Liver (tissue), 9 donors: ENCODE results near the gene DCPS. TPM values are rescaled to one million over a fixed set of nuclear protein-coding genes. Genes with fewer than 3 reads are reported as not detected.

Source experiments
- DNase-seq: peaks from one replicate; pipeline ENCODE4 v3.0.0-alpha.2; 2017; ENCODE audit warnings: low spot score
- H3K27ac ChIP-seq, 2 donors: one replicate each; pipeline ENCODE4 v1.7.0; 2013; ENCODE audit warnings: inconsistent platforms in 2 of 2, low read length in 2 of 2, control low read depth in 1 of 2, low read depth in 1 of 2, mild to moderate bottlenecking in 1 of 2
- H3K27me3 ChIP-seq, 4 donors: one replicate each; pipeline versions ENCODE4 v1.6.1 to v1.7.0; 2013; ENCODE audit warnings: low read length in 3 of 4, inconsistent platforms in 1 of 4, mild to moderate bottlenecking in 1 of 4, moderate library complexity in 1 of 4; ENCODE audit not compliant: control insufficient read depth in 4 of 4, insufficient read depth in 4 of 4
- H3K36me3 ChIP-seq, 4 donors: one replicate each; pipeline versions ENCODE4 v1.6.1 to v1.7.0; 2013; ENCODE audit warnings: low read length in 3 of 4, mild to moderate bottlenecking in 3 of 4, low read depth in 1 of 4, moderate library complexity in 1 of 4; ENCODE audit not compliant: control insufficient read depth in 4 of 4, insufficient read depth in 3 of 4
- H3K4me1 ChIP-seq, 4 donors: one replicate each; pipeline versions ENCODE4 v1.6.1 to v1.7.0; 2013; ENCODE audit warnings: low read length in 3 of 4, mild to moderate bottlenecking in 3 of 4, moderate library complexity in 1 of 4; ENCODE audit not compliant: control insufficient read depth in 4 of 4, insufficient read depth in 4 of 4
- H3K4me3 ChIP-seq, 3 donors: one replicate each; pipeline versions ENCODE4 v1.6.1 to v1.7.0; 2013; ENCODE audit warnings: low read length in 3 of 3, control low read depth in 1 of 3, low read depth in 1 of 3, mild to moderate bottlenecking in 1 of 3
- H3K9ac ChIP-seq, 2 donors: one replicate each; pipeline ENCODE4 v1.7.0; 2013; ENCODE audit warnings: low read length in 2 of 2, mild to moderate bottlenecking in 2 of 2, moderate library complexity in 2 of 2, control low read depth in 1 of 2, low read depth in 1 of 2
- H3K9me3 ChIP-seq, 4 donors: one replicate each; pipeline versions ENCODE4 v1.6.1 to v1.7.0; 2013; ENCODE audit warnings: low read length in 3 of 4; ENCODE audit not compliant: control insufficient read depth in 4 of 4
- EGR1 ChIP-seq, 2 donors: IDR thresholded peaks; 2 replicates each; pipeline ENCODE4 v1.6.1; 2016 to 2018; ENCODE audit warnings: antibody characterized with exemption in 2 of 2, low read depth in 2 of 2
- FOXA1 ChIP-seq: IDR thresholded peaks from 2 replicates; pipeline ENCODE4 v1.6.1; 2016; ENCODE audit warnings: antibody characterized with exemption
- FOXA2 ChIP-seq: IDR thresholded peaks from 2 replicates; pipeline ENCODE4 v1.6.1; 2016; ENCODE audit warnings: antibody characterized with exemption
- GABPA ChIP-seq, 2 donors: IDR thresholded peaks in 1 of 2; conservative IDR thresholded peaks in 1 of 2; 2 replicates each; pipeline ENCODE4 v1.6.1; 2016; ENCODE audit warnings: antibody characterized with exemption in 2 of 2, mild to moderate bottlenecking in 1 of 2, moderate library complexity in 1 of 2
- HNF4A ChIP-seq, 2 donors: conservative IDR thresholded peaks; 2 replicates each; pipeline ENCODE4 v1.6.1; 2016; ENCODE audit warnings: antibody characterized with exemption in 2 of 2, mild to moderate bottlenecking in 2 of 2
- HNF4G ChIP-seq: IDR thresholded peaks from 2 replicates; pipeline ENCODE4 v1.6.1; 2016; ENCODE audit warnings: antibody characterized with exemption
- JUND ChIP-seq, 2 donors: IDR thresholded peaks; 2 replicates each; pipeline ENCODE4 v1.6.1; 2016; ENCODE audit warnings: antibody characterized with exemption in 2 of 2
- NR2F2 ChIP-seq: IDR thresholded peaks from 2 replicates; pipeline ENCODE4 v1.6.1; 2016; ENCODE audit warnings: antibody characterized with exemption
- RAD21 ChIP-seq, 2 donors: IDR thresholded peaks; 2 replicates each; pipeline ENCODE4 v1.6.1; 2016; ENCODE audit warnings: antibody characterized with exemption in 2 of 2, mild to moderate bottlenecking in 2 of 2
- RXRA ChIP-seq, 2 donors: IDR thresholded peaks; 2 replicates each; pipeline ENCODE4 v1.6.1; 2017 to 2018; ENCODE audit warnings: antibody characterized with exemption in 2 of 2, mild to moderate bottlenecking in 1 of 2
- SP1 ChIP-seq: IDR thresholded peaks from 2 replicates; pipeline ENCODE4 v1.6.1; 2018; ENCODE audit warnings: antibody characterized with exemption, mild to moderate bottlenecking
- TAF1 ChIP-seq: conservative IDR thresholded peaks from 2 replicates; pipeline ENCODE4 v1.6.1; 2016; ENCODE audit warnings: antibody characterized with exemption, mild to moderate bottlenecking
- YY1 ChIP-seq: IDR thresholded peaks from 2 replicates; pipeline ENCODE4 v1.6.1; 2016; ENCODE audit warnings: antibody characterized with exemption, mild to moderate bottlenecking
- WGBS: extraction: QIAGEN DNeasy Blood & Tissue Kit; methylation state at CpG from one replicate; pipeline ENCODE4 v1.1.7; 2013; 5-methylcytosine and 5-hydroxymethylcytosine counted together
- polyA plus RNA-seq, 2 donors: library from polyadenylated mRNA; stranded (reverse) in 1 of 2; unstranded in 1 of 2; fragments of 200-250 nt in 1 of 2; fragments of >200 nt in 1 of 2; fragmentation: Nextera tagmentation in 1 of 2; extraction: Ambion mirVana in 1 of 2; gene quantifications; one replicate each; pipeline versions ENCODE4 v1.2.1 to v1.2.3, GENCODE V29; 2013 to 2015
- total RNA-seq, 2 donors: library from RNA; depleted of rRNA; stranded (reverse); fragments of >200 nt; gene quantifications; one replicate each; pipeline ENCODE4 v1.2.3, GENCODE V29; 2014
- TF ChIP-seq, protein P1 (sequence below): fragments of 150-350 bp; IDR thresholded peaks from 2 replicates; pipeline ENCODE4 v1.5.1; 2017; ENCODE audit warnings: improper control_type of control experiment, low read depth, low read length; ENCODE audit not compliant: missing input control
- TF ChIP-seq, protein P2 (sequence below): IDR thresholded peaks from 2 replicates; pipeline ENCODE4 v1.6.1; 2016; ENCODE audit warnings: antibody characterized with exemption
- TF ChIP-seq, protein P3 (sequence below): IDR thresholded peaks from 2 replicates; pipeline ENCODE4 v1.6.1; 2016; ENCODE audit warnings: antibody characterized with exemption, mild to moderate bottlenecking
- TF ChIP-seq, protein P4 (sequence below): IDR thresholded peaks from 2 replicates; pipeline ENCODE4 v1.6.1; 2016; ENCODE audit warnings: antibody characterized with exemption
- TF ChIP-seq, protein P5 (sequence below): IDR thresholded peaks from 2 replicates; pipeline ENCODE4 v1.6.1; 2016; ENCODE audit warnings: antibody characterized with exemption
- donor health status: healthy.
- donor health status: healthy.
- donor health status: healthy.
- donor health status: healthy.
- donor health status: healthy.

Gene DCPS
- total and polyA plus RNA-seq, 4 donors = 5.6 to 61.0 (median 19.0) TPM

DNA sequence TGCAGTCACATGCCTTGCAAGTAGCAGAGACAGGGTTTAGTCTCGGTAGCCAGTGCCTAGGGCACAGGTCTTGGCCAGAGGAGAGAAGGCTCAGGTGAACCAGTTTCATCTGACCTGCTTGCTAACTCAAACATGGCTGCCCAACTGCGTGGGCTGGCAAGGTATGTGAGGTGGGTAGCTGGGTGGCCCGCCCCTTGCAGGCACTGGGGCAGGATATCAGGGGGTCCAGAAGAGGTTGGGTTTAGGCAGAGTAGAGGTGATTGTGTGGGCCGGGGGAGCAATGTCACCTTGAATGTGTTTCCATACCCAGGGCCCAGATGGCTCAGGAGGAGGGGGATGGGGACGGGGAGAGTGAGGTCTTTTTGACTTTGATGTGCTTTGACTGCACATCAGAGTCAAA lies 89.3 kb downstream of the DCPS start:
- TF ChIP-seq, protein P1, sequence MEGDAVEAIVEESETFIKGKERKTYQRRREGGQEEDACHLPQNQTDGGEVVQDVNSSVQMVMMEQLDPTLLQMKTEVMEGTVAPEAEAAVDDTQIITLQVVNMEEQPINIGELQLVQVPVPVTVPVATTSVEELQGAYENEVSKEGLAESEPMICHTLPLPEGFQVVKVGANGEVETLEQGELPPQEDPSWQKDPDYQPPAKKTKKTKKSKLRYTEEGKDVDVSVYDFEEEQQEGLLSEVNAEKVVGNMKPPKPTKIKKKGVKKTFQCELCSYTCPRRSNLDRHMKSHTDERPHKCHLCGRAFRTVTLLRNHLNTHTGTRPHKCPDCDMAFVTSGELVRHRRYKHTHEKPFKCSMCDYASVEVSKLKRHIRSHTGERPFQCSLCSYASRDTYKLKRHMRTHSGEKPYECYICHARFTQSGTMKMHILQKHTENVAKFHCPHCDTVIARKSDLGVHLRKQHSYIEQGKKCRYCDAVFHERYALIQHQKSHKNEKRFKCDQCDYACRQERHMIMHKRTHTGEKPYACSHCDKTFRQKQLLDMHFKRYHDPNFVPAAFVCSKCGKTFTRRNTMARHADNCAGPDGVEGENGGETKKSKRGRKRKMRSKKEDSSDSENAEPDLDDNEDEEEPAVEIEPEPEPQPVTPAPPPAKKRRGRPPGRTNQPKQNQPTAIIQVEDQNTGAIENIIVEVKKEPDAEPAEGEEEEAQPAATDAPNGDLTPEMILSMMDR = no peak
- TF ChIP-seq RXRA (IDR thresholded peaks at IDR 0.05) = no peak
- TF ChIP-seq HNF4A (conservative IDR thresholded peaks at IDR 0.05) = no peak
- TF ChIP-seq, protein P2, sequence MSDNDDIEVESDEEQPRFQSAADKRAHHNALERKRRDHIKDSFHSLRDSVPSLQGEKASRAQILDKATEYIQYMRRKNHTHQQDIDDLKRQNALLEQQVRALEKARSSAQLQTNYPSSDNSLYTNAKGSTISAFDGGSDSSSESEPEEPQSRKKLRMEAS = no peak
- TF ChIP-seq GABPA (IDR thresholded peaks at IDR 0.05 in 1 of 2, conservative IDR thresholded peaks at IDR 0.05 in 1 of 2) = no peak
- TF ChIP-seq NR2F2 = no peak
- no peak for TF ChIP-seq SP1
- no peak for TF ChIP-seq JUND (IDR thresholded peaks at IDR 0.05)
- TF ChIP-seq, protein P3, sequence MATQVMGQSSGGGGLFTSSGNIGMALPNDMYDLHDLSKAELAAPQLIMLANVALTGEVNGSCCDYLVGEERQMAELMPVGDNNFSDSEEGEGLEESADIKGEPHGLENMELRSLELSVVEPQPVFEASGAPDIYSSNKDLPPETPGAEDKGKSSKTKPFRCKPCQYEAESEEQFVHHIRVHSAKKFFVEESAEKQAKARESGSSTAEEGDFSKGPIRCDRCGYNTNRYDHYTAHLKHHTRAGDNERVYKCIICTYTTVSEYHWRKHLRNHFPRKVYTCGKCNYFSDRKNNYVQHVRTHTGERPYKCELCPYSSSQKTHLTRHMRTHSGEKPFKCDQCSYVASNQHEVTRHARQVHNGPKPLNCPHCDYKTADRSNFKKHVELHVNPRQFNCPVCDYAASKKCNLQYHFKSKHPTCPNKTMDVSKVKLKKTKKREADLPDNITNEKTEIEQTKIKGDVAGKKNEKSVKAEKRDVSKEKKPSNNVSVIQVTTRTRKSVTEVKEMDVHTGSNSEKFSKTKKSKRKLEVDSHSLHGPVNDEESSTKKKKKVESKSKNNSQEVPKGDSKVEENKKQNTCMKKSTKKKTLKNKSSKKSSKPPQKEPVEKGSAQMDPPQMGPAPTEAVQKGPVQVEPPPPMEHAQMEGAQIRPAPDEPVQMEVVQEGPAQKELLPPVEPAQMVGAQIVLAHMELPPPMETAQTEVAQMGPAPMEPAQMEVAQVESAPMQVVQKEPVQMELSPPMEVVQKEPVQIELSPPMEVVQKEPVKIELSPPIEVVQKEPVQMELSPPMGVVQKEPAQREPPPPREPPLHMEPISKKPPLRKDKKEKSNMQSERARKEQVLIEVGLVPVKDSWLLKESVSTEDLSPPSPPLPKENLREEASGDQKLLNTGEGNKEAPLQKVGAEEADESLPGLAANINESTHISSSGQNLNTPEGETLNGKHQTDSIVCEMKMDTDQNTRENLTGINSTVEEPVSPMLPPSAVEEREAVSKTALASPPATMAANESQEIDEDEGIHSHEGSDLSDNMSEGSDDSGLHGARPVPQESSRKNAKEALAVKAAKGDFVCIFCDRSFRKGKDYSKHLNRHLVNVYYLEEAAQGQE = no peak
- no peak for TF ChIP-seq FOXA1
- TF ChIP-seq RAD21 (IDR thresholded peaks at IDR 0.05) = no peak
- no peak for TF ChIP-seq EGR1 (IDR thresholded peaks at IDR 0.05; ENCODE audit: low read depth in 2 of 2)
- TF ChIP-seq, protein P4, sequence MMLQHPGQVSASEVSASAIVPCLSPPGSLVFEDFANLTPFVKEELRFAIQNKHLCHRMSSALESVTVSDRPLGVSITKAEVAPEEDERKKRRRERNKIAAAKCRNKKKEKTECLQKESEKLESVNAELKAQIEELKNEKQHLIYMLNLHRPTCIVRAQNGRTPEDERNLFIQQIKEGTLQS = no peak
- TF ChIP-seq YY1 = no peak
- TF ChIP-seq, protein P5, sequence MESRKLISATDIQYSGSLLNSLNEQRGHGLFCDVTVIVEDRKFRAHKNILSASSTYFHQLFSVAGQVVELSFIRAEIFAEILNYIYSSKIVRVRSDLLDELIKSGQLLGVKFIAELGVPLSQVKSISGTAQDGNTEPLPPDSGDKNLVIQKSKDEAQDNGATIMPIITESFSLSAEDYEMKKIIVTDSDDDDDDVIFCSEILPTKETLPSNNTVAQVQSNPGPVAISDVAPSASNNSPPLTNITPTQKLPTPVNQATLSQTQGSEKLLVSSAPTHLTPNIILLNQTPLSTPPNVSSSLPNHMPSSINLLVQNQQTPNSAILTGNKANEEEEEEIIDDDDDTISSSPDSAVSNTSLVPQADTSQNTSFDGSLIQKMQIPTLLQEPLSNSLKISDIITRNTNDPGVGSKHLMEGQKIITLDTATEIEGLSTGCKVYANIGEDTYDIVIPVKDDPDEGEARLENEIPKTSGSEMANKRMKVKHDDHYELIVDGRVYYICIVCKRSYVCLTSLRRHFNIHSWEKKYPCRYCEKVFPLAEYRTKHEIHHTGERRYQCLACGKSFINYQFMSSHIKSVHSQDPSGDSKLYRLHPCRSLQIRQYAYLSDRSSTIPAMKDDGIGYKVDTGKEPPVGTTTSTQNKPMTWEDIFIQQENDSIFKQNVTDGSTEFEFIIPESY = no peak
- no peak for TF ChIP-seq HNF4G
- TF ChIP-seq TAF1 = no peak
- TF ChIP-seq FOXA2 = no peak
- no peak overlapping the region for H3K27ac ChIP-seq
- no peak overlapping the region for H3K4me3 ChIP-seq
- peaks cover 0 to 4% (median 0%) of the 10 kb centered on the region in 4 donors for H3K4me1 ChIP-seq
- 95% methylated on average over 5 of the region's 5 CpGs for WGBS
- H3K9me3 ChIP-seq = no peaks in the 10 kb centered on the region
- no peak overlapping the region for H3K9ac ChIP-seq
- DNase-seq = no peak
- no peaks in the 10 kb centered on the region for H3K36me3 ChIP-seq
- H3K27me3 ChIP-seq = no peaks in the 10 kb centered on the region
